Mucosa of stomach (tissue), 1 donor: ENCODE results near the gene WNT10A.
A peak's percentile ranks its signal among the peaks of the same experiment; 100 is the strongest.
"Not testable (repeated sequence)": the region's sequence is repeated elsewhere in the genome, so short reads cannot be mapped to it uniquely, and the experiment has no call there.

ENCODE experiments used
- H3K27me3 ChIP-seq: one replicate; pipeline ENCODE4 v1.7.0; 2013; ENCODE audit warnings: mild to moderate bottlenecking, low read length; ENCODE audit not compliant: control insufficient read depth, insufficient read depth
- H3K36me3 ChIP-seq: one replicate; pipeline ENCODE4 v1.7.0; 2013; ENCODE audit warnings: low read length; ENCODE audit not compliant: control insufficient read depth, insufficient read depth
- H3K4me1 ChIP-seq: one replicate; pipeline ENCODE4 v1.7.0; 2013; ENCODE audit warnings: mild to moderate bottlenecking, low read length; ENCODE audit not compliant: control insufficient read depth, insufficient read depth
- H3K4me3 ChIP-seq: one replicate; pipeline ENCODE4 v1.7.0; 2013; ENCODE audit warnings: low read length
- H3K9ac ChIP-seq: one replicate; pipeline ENCODE4 v1.7.0; 2013; ENCODE audit warnings: mild to moderate bottlenecking, low read length, moderate library complexity
- H3K9me3 ChIP-seq: one replicate; pipeline ENCODE4 v1.7.0; 2013; ENCODE audit warnings: mild to moderate bottlenecking, low read length, moderate library complexity; ENCODE audit not compliant: control insufficient read depth
- donor health status: Pancreatic carcinoma.

WNT10A gene

DNA sequence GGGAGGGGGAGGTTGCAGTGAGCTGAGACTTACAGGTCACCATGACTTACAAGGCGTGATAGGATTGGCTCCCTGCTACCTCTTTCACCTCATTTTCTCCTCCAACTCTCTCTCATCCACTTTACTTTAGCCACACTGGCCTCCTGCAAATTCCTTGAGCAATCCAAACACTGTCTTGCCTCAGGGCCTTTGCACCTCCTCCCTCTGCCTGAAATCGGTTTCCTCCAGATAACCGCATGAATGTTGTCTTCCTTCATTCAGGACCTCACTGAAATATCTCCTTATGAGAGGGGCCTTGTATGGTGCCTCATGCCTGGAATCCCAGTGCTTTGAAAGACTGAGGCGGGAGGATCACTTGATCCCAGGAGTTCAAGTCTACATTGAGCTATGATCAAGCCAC lies 21.8 kb downstream of the WNT10A start:
- peaks cover 13% of the 10 kb centered on the region for H3K4me1 ChIP-seq
- no peaks in the 10 kb centered on the region for H3K9me3 ChIP-seq
- no peak overlapping the region for H3K9ac ChIP-seq
- H3K36me3 ChIP-seq: no peaks in the 10 kb centered on the region
- no peak overlapping the region for H3K4me3 ChIP-seq
- peaks cover 31% of the 10 kb centered on the region for H3K27me3 ChIP-seq

DNA sequence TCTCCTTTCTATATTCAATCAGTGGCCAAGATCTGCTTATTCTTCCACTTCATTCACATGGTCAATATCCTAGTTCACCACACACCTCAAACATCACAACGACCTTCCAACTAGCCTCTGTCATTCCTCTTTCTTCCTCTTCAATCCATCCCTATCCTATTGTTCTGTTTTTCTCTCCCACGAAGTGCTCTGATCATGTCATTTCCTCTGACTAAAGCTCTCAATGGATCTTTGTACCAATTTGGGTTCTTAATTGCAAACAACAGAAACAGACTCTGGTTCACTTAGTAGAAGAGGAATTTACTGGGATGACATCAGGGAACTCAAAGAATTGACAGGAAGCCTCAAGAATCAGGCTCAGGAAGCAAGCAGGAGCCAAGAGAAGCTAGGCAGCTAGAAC lies 23.5 kb downstream of the WNT10A start:
- no peak overlapping the region for H3K9ac ChIP-seq
- no peaks in the 10 kb centered on the region for H3K9me3 ChIP-seq
- H3K4me3 ChIP-seq: no peak overlapping the region
- no peaks in the 10 kb centered on the region for H3K36me3 ChIP-seq
- H3K4me1 ChIP-seq: peaks cover 2% of the 10 kb centered on the region
- H3K27me3 ChIP-seq: peaks cover 14% of the 10 kb centered on the region

DNA sequence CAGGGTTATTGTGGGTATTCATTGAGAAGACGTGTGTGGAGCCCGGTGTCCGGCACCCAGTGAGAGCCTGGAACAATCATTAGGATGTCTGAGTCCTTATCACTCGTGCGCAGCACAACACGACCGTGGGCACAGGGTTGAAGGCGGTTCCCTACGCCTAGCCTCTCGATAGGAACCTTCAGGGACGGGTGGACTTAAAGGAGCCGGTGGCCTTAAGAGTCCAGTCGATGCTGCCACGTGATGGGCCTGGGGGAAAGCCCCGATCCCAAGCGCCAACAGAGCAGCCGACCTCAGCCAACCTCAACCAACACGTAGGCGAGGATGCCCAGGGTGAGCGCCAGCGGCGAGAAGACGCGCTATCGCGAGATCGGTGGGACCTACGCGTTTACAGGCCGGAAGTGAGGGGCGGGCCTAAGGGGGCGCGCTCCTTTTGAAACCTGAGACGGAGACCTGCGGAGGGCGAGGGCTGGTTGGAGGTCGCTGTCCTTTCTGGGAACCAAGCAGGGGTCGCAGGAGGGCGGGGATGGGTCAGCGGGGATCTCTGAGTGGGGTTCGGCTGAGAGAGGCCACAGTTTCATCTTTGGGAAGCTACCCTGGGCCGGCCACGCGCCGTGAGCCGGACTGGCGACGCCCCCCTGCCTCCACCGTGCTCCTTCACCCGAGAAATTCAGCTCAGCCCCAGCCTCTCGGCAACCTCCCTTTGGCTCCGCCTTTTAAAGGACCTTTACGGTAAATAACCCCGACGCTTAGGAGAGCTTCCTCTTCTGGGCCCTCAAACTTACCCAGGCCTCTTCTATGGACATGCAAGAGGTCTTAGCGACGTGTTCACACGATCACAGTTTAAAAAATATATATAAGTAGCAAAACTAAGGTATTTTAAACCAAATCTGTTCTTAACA lies 28.3 kb downstream of the WNT10A start:
- Histone ChIP-seq H3K9ac (peak overlapping the region; percentile 29), H3K36me3 (no peaks in the 10 kb centered on the region), H3K9me3 (no peaks in the 10 kb centered on the region), H3K27me3 (no peaks in the 10 kb centered on the region), H3K4me1 (peaks cover 8% of the 10 kb centered on the region), H3K4me3 (peak overlapping the region; percentile 73)

DNA sequence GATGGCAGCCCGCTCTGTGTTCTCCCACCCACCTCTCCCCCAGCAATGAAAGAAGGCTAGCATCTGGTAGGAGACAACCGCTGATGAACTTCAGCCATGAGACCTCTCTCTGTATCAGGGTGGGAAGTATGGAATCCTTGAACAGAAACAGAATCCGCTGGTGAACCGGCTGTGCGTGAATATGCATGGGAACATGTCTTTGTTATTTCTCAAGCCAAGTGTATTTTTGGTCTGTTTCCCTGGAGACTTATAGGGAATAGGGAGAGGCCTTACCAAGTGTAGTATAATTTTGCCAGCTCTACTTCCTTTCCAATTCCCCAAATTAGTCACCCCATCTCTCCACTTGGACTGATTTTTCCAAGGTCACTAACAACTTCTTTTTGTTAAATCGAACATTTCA lies 30.1 kb downstream of the WNT10A start:
- H3K4me3 ChIP-seq: no peak overlapping the region
- H3K36me3 ChIP-seq: no peaks in the 10 kb centered on the region
- no peaks in the 10 kb centered on the region for H3K9me3 ChIP-seq
- H3K4me1 ChIP-seq: peaks cover 8% of the 10 kb centered on the region
- no peak overlapping the region for H3K9ac ChIP-seq
- H3K27me3 ChIP-seq: no peaks in the 10 kb centered on the region

GRCh38 chr2:218920504-218920903 lies 39.9 kb downstream of the WNT10A start:
- no peak overlapping the region for H3K4me3 ChIP-seq
- no peaks in the 10 kb centered on the region for H3K36me3 ChIP-seq
- no peak overlapping the region for H3K9ac ChIP-seq
- no peaks in the 10 kb centered on the region for H3K9me3 ChIP-seq
- no peaks in the 10 kb centered on the region for H3K4me1 ChIP-seq
- peaks cover 6% of the 10 kb centered on the region for H3K27me3 ChIP-seq

- H3K4me1 ChIP-seq: no peaks in the 10 kb centered on the region
- H3K9me3 ChIP-seq: no peaks in the 10 kb centered on the region
- no peak overlapping the region for H3K9ac ChIP-seq
- H3K27me3 ChIP-seq: peaks cover 4% of the 10 kb centered on the region
- no peaks in the 10 kb centered on the region for H3K36me3 ChIP-seq
- H3K4me3 ChIP-seq: no peak overlapping the region
Observed at GRCh38 chr2:218924757-218925156, 44.1 kb downstream of the WNT10A start.

- Histone ChIP-seq H3K9ac (no peak overlapping the region), H3K36me3 (no peaks in the 10 kb centered on the region), H3K27me3 (peaks cover 4% of the 10 kb centered on the region), H3K9me3 (no peaks in the 10 kb centered on the region), H3K4me3 (no peak overlapping the region), H3K4me1 (no peaks in the 10 kb centered on the region)
Observed at GRCh38 chr2:218925434-218925833, 44.8 kb downstream of the WNT10A start.

GRCh38 chr2:218927422-218927821 lies 46.8 kb downstream of the WNT10A start:
- Histone ChIP-seq H3K27me3 (peaks cover 4% of the 10 kb centered on the region), H3K4me1 (no peaks in the 10 kb centered on the region), H3K4me3 (no peak overlapping the region), H3K36me3 (no peaks in the 10 kb centered on the region), H3K9me3 (no peaks in the 10 kb centered on the region), H3K9ac (no peak overlapping the region)

GRCh38 chr2:218927876-218928275 lies 47.2 kb downstream of the WNT10A start:
- H3K4me3 ChIP-seq: no peak overlapping the region
- H3K36me3 ChIP-seq: no peaks in the 10 kb centered on the region
- H3K9me3 ChIP-seq: no peaks in the 10 kb centered on the region
- H3K27me3 ChIP-seq: peaks cover 4% of the 10 kb centered on the region
- H3K9ac ChIP-seq: no peak overlapping the region
- H3K4me1 ChIP-seq: no peaks in the 10 kb centered on the region

- not testable (repeated sequence) for H3K4me3 ChIP-seq, H3K27me3 ChIP-seq, H3K9me3 ChIP-seq, H3K9ac ChIP-seq, H3K36me3 ChIP-seq, H3K4me1 ChIP-seq
Observed at GRCh38 chr2:218930488-218930887, 49.8 kb downstream of the WNT10A start.

DNA sequence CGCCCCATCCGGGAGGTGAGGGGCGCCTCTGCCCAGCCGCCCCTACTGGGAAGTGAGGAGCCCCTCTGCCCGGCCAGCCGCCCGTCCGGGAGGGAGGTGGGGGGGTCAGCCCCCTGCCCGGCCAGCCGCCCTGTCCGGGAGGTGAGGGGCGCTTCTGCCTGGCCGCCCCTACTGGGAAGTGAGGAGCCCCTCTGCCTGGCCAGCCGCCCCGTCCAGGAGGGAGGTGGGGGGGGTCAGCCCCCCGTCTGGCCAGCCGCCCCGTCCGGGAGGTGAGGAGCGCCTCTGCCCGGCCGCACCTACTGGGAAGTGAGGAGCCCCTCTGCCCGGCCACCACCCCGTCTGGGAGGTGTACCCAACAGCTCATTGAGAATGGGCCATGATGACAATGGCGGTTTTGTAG lies 51.1 kb downstream of the WNT10A start:
- H3K9ac ChIP-seq, H3K4me3 ChIP-seq, H3K36me3 ChIP-seq, H3K27me3 ChIP-seq, H3K9me3 ChIP-seq, H3K4me1 ChIP-seq: not testable (repeated sequence)
